MM.1S (cell line): ENCODE measurements around the gene CDO1.

Source experiments
- DNase-seq: peaks from one replicate; pipeline ENCODE4 v3.0.0-alpha.2; 2015
- H2AFZ ChIP-seq: fragments of 300-600 bp; sonication (generic); 2 replicates; pipeline ENCODE4 v1.6.0; 2016; ENCODE audit warnings: antibody characterized with exemption, low read length
- H3F3A ChIP-seq: fragments of 300-600 bp; sonication (generic); 2 replicates; pipeline ENCODE4 v1.6.1; 2016; ENCODE audit warnings: mild to moderate bottlenecking, antibody characterized with exemption, low read length, moderate library complexity, mixed read lengths; ENCODE audit not compliant: insufficient read depth
- H3K27ac ChIP-seq: fragments of 300-600 bp; sonication (generic); 2 replicates; pipeline ENCODE4 v1.5.1; 2016; ENCODE audit warnings: mild to moderate bottlenecking, low read length
- H3K27me3 ChIP-seq: fragments of 300-600 bp; sonication (generic); replicated peaks from 2 replicates; pipeline ENCODE4 v1.6.0; 2016; ENCODE audit warnings: low read length; ENCODE audit not compliant: insufficient read depth
- H3K36me3 ChIP-seq: fragments of 300-600 bp; sonication (generic); replicated peaks from 2 replicates; pipeline ENCODE4 v1.6.1; 2016; ENCODE audit warnings: mild to moderate bottlenecking, low read length, mixed read lengths; ENCODE audit not compliant: insufficient read depth
- H3K4me1 ChIP-seq: fragments of 300-600 bp; sonication (generic); 2 replicates; pipeline ENCODE4 v1.6.1; 2016; ENCODE audit warnings: low read length, mixed read lengths
- H3K4me2 ChIP-seq: fragments of 300-600 bp; sonication (generic); 2 replicates; pipeline ENCODE4 v1.6.0; 2016; ENCODE audit warnings: low read depth, low read length
- H3K4me3 ChIP-seq: fragments of 300-600 bp; sonication (generic); 2 replicates; pipeline ENCODE4 v1.5.1; 2016; ENCODE audit warnings: low read length, mixed read lengths
- H3K79me2 ChIP-seq: fragments of 300-600 bp; sonication (generic); 2 replicates; pipeline ENCODE4 v1.6.1; 2016; ENCODE audit warnings: mixed run types, low read length, mixed read lengths
- H3K9ac ChIP-seq: fragments of 300-600 bp; sonication (generic); 2 replicates; pipeline ENCODE4 v1.6.1; 2016; ENCODE audit warnings: low read length, mixed read lengths
- H3K9me2 ChIP-seq: fragments of 300-600 bp; sonication (generic); replicated peaks from 2 replicates; pipeline ENCODE4 v1.6.1; 2016; ENCODE audit warnings: mild to moderate bottlenecking, low read length, mixed read lengths; ENCODE audit not compliant: insufficient read depth
- H3K9me3 ChIP-seq: fragments of 300-600 bp; sonication (generic); replicated peaks from 2 replicates; pipeline ENCODE4 v1.6.1; 2016; ENCODE audit warnings: mild to moderate bottlenecking, low read length, mixed read lengths; ENCODE audit not compliant: insufficient read depth
- H4K20me1 ChIP-seq: fragments of 300-600 bp; sonication (generic); 2 replicates; pipeline ENCODE4 v1.6.1; 2016; ENCODE audit warnings: mild to moderate bottlenecking, low read length, moderate library complexity, mixed read lengths; ENCODE audit not compliant: insufficient read depth
- EZH2 ChIP-seq: fragments of 300-600 bp; sonication (generic); optimal IDR thresholded peaks from 2 replicates; pipeline ENCODE3; 2017; ENCODE audit warnings: low read depth, mild to moderate bottlenecking, antibody characterized with exemption, low read length, mixed read lengths
- EZH2phosphoT487 ChIP-seq: fragments of 300-600 bp; sonication (generic); IDR thresholded peaks from 2 replicates; pipeline ENCODE4 v1.6.1; 2018; ENCODE audit warnings: antibody characterized with exemption, low read length
- TF ChIP-seq, protein P1 (sequence below): fragments of 300-600 bp; sonication (generic); IDR thresholded peaks from 2 replicates; pipeline ENCODE4 v1.5.1; 2016; ENCODE audit warnings: antibody characterized with exemption, low read length, mixed read lengths

Gene CDO1

GRCh38 chr5:115820846-115821245 is 4.4 kb upstream of the CDO1 start:
- Histone ChIP-seq H3K4me3 (no peak overlapping the region), H3K9me3 (no peaks in the 10 kb centered on the region), H2AFZ (no peak overlapping the region), H3K79me2 (no peaks in the 10 kb centered on the region), H3K9ac (no peak overlapping the region), H3K4me1 (no peaks in the 10 kb centered on the region), H3K4me2 (no peak overlapping the region), H3K27me3 (no peaks in the 10 kb centered on the region), H3K27ac (no peak overlapping the region), H3K36me3 (no peaks in the 10 kb centered on the region), H3K9me2 (no peaks in the 10 kb centered on the region), H3F3A (no peaks in the 10 kb centered on the region), H4K20me1 (no peaks in the 10 kb centered on the region)
- TF ChIP-seq EZH2 (no peak), EZH2phosphoT487 (no peak)
- TF ChIP-seq, protein P1, sequence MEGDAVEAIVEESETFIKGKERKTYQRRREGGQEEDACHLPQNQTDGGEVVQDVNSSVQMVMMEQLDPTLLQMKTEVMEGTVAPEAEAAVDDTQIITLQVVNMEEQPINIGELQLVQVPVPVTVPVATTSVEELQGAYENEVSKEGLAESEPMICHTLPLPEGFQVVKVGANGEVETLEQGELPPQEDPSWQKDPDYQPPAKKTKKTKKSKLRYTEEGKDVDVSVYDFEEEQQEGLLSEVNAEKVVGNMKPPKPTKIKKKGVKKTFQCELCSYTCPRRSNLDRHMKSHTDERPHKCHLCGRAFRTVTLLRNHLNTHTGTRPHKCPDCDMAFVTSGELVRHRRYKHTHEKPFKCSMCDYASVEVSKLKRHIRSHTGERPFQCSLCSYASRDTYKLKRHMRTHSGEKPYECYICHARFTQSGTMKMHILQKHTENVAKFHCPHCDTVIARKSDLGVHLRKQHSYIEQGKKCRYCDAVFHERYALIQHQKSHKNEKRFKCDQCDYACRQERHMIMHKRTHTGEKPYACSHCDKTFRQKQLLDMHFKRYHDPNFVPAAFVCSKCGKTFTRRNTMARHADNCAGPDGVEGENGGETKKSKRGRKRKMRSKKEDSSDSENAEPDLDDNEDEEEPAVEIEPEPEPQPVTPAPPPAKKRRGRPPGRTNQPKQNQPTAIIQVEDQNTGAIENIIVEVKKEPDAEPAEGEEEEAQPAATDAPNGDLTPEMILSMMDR, result no peak
- no peak for DNase-seq

DNA sequence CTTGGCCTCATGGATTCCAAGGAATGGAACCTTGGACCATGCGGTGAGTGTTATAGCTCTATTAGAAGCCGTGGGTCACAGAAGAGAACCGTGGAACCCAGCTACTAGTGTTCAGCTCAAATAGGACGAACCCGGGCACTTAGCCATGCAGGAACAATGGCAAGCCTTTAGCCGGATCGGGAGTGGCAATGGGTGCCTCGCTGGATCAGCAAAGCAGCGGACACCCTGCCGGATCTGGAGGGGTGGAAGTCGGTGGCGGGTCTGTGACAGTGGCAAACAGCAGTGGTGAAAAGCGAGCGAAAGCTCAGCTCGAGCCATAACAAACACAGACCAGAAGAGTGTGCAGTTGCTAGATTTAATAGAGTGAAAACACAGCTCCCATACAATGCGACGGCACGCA is 2.4 kb upstream of the CDO1 start:
- Histone ChIP-seq H3K79me2 (no peaks in the 10 kb centered on the region), H3K4me1 (no peaks in the 10 kb centered on the region), H2AFZ (no peak overlapping the region), H3K4me3 (no peak overlapping the region), H3K36me3 (no peaks in the 10 kb centered on the region), H4K20me1 (no peaks in the 10 kb centered on the region), H3K27ac (no peak overlapping the region), H3K9me3 (no peaks in the 10 kb centered on the region), H3F3A (no peaks in the 10 kb centered on the region), H3K9me2 (no peaks in the 10 kb centered on the region), H3K27me3 (no peaks in the 10 kb centered on the region), H3K9ac (no peak overlapping the region), H3K4me2 (no peak overlapping the region)
- no peak for DNase-seq
- no peak for TF ChIP-seq EZH2
- no peak for TF ChIP-seq EZH2phosphoT487

GRCh38 chr5:115817386-115817785 is 927 bp upstream of the CDO1 start:
- no peak for TF ChIP-seq EZH2phosphoT487
- TF ChIP-seq EZH2, result no peak
- TF ChIP-seq, protein P1, result no peak
- Histone ChIP-seq H3K4me2 (no peak overlapping the region), H2AFZ (no peak overlapping the region), H3K79me2 (no peaks in the 10 kb centered on the region), H3K27ac (no peak overlapping the region), H3K9me3 (no peaks in the 10 kb centered on the region), H3K4me1 (no peaks in the 10 kb centered on the region), H3F3A (no peaks in the 10 kb centered on the region), H4K20me1 (no peaks in the 10 kb centered on the region), H3K4me3 (no peak overlapping the region), H3K36me3 (no peaks in the 10 kb centered on the region), H3K9me2 (no peaks in the 10 kb centered on the region), H3K9ac (no peak overlapping the region), H3K27me3 (no peaks in the 10 kb centered on the region)
- no peak for DNase-seq

DNA sequence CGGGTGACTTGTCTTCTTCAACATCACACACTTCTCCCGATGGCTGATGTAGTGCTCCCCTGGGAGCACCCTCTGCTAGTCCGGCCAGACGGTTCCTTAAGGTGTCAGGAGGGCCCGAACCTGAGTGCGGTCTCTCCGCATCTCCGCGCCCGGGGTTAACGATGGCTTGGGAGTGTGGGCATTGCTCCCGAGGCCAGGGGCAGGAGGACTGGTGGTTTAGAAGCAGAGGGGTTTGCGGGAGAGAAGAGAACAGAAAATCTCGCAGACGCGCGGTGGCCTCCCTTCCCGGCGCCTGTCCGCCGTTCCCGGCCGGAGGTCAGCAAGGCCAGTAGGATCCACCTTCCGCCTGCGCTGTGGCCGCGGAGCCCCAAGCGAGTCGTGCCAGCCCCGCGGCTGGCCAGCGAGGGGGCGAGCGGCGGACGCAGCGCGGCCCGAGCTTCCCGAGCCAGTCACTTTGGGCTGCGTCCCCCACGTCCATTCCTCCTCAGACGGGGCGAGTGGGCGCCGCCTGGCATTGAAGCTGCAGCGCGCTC is 700 bp downstream of the CDO1 start:
- Histone ChIP-seq H3K4me1 (no peaks in the 10 kb centered on the region), H3K9me2 (no peaks in the 10 kb centered on the region), H3F3A (no peaks in the 10 kb centered on the region), H3K27ac (no peak overlapping the region), H3K79me2 (no peaks in the 10 kb centered on the region), H3K4me3 (no peak overlapping the region), H3K9me3 (no peaks in the 10 kb centered on the region), H4K20me1 (no peaks in the 10 kb centered on the region), H3K27me3 (no peaks in the 10 kb centered on the region), H3K9ac (no peak overlapping the region), H2AFZ (no peak overlapping the region), H3K4me2 (no peak overlapping the region), H3K36me3 (no peaks in the 10 kb centered on the region)
- no peak for DNase-seq
- TF ChIP-seq EZH2 (no peak), EZH2phosphoT487 (no peak)
- TF ChIP-seq, protein P1, result no peak
